ENCODE measurements around the gene CCNB1IP1.

- TF ChIP-seq EZH2 (IDR thresholded peaks at IDR 0.05) (no peak), POLR2AphosphoS5 (IDR thresholded peaks at IDR 0.05; ENCODE audit: borderline replicate concordance, low read depth, low read length) (no peak)
Measured at GRCh38 chr14:20334017-20334416, 938 bp upstream of the CCNB1IP1 start.
